Stimulated activated memory B cell treated with anti-CD40 and anti-IgM and Interleukin-4, amounts not matched to agents 10 μg/mL and 1 μg/mL and 100 μg/mL, for 72 hours (primary cell): ENCODE measurements around the gene DNAH12.
"Not testable (repeated sequence)": the region's sequence is repeated elsewhere in the genome, so short reads cannot be mapped to it uniquely, and the experiment has no call there.

Experiments used
- ATAC-seq: fragments of 150-1000 bp; cut with Tn5 transposase; 2 replicates; pipeline ENCODE4 v1.10.0; 2021
- H3K27ac Mint-ChIP-seq: one replicate; pipeline ENCODE4 v1.8.0; 2022; ENCODE audit warnings: mild to moderate bottlenecking, mixed read lengths
- H3K27me3 Mint-ChIP-seq: one replicate; pipeline ENCODE4 v1.8.0; 2022; ENCODE audit warnings: mixed read lengths
- H3K36me3 Mint-ChIP-seq: one replicate; pipeline ENCODE4 v1.8.0; 2022; ENCODE audit warnings: mixed read lengths
- H3K4me1 Mint-ChIP-seq: one replicate; pipeline ENCODE4 v1.8.0; 2022; ENCODE audit warnings: mixed read lengths
- H3K4me3 Mint-ChIP-seq: one replicate; pipeline ENCODE4 v1.8.0; 2022; ENCODE audit warnings: mild to moderate bottlenecking, moderate library complexity, mixed read lengths
- H3K9me3 Mint-ChIP-seq: one replicate; pipeline ENCODE4 v1.8.0; 2022; ENCODE audit warnings: mixed read lengths

DNAH12 gene

GRCh38 chr3:57464011-57464410 is 80.1 kb downstream of the DNAH12 start:
- Mint-ChIP-seq H3K36me3 (no peaks in the 10 kb centered on the region), H3K4me1 (no peaks in the 10 kb centered on the region), H3K9me3 (no peaks in the 10 kb centered on the region), H3K27ac (no peak overlapping the region), H3K4me3 (no peak overlapping the region), H3K27me3 (peaks cover 6% of the 10 kb centered on the region)
- ATAC-seq: no peak

GRCh38 chr3:57451150-57451846 is 92.8 kb downstream of the DNAH12 start:
- Mint-ChIP-seq H3K4me3 (no peak overlapping the region), H3K27ac (no peak overlapping the region), H3K36me3 (no peaks in the 10 kb centered on the region), H3K4me1 (no peaks in the 10 kb centered on the region), H3K9me3 (no peaks in the 10 kb centered on the region), H3K27me3 (no peaks in the 10 kb centered on the region)
- no peak for ATAC-seq

DNA sequence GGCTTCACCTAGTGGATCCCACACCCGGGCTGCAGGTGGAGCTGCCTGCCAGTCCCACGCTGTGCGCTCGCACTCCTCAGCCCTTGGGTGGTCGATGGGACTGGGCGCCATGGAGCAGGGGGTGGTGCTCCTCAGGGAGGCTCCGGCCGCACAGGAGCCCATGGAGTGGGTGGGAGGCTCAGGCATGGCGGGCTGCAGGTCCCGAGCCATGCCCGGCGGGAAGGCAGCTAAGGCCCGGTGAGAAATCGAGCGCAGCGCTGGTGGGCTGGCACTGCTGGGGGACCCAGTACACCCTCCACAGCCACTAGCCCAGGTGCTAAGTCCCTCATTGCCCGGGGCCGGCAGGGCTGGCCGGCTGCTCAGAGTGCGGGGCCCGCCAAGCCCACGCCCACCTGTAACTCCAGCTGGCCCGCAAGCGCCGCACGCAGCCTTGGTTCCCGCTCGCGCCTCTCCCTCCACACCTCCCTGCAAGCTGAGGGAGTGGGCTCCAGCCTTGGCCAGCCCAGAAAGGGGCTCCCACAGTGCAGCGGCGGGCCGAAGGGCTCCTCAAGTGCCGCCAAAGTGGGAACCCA is 94.8 kb downstream of the DNAH12 start:
- not testable (repeated sequence) for H3K27me3 Mint-ChIP-seq, H3K27ac Mint-ChIP-seq, H3K36me3 Mint-ChIP-seq, H3K4me1 Mint-ChIP-seq, H3K9me3 Mint-ChIP-seq, ATAC-seq, H3K4me3 Mint-ChIP-seq

DNA sequence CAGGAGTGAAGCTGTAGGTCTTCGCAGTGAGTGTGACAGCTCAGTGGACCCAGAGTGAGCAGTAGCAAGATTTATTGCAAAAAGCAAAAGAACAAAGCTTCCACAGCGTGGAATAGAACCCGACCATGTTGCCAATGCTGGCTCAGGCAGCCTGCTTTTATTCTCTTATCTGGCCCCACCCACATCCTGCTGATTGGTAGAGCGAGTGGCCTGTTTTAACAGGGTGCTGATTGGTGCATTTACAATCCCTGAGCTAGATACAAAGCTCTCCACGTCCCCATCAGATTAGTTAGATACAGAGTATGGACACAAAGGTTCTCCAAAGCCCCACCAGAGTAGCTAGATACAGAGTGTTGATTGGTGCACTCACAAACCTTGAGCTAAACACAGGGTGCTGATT is 95.7 kb downstream of the DNAH12 start:
- H3K4me1 Mint-ChIP-seq, H3K27ac Mint-ChIP-seq, H3K27me3 Mint-ChIP-seq, H3K36me3 Mint-ChIP-seq, H3K9me3 Mint-ChIP-seq, H3K4me3 Mint-ChIP-seq, ATAC-seq: not testable (repeated sequence)

GRCh38 chr3:57446318-57446841 is 97.8 kb downstream of the DNAH12 start:
- Mint-ChIP-seq H3K27me3 (peaks cover 7% of the 10 kb centered on the region), H3K4me3 (no peak overlapping the region), H3K4me1 (no peaks in the 10 kb centered on the region), H3K36me3 (no peaks in the 10 kb centered on the region), H3K27ac (no peak overlapping the region), H3K9me3 (no peaks in the 10 kb centered on the region)
- no peak for ATAC-seq

- no peak for ATAC-seq
- H3K9me3 Mint-ChIP-seq: peaks cover 6% of the 10 kb centered on the region
- no peaks in the 10 kb centered on the region for H3K36me3 Mint-ChIP-seq
- no peaks in the 10 kb centered on the region for H3K4me1 Mint-ChIP-seq
- no peak overlapping the region for H3K27ac Mint-ChIP-seq
- peaks cover 21% of the 10 kb centered on the region for H3K27me3 Mint-ChIP-seq
- no peak overlapping the region for H3K4me3 Mint-ChIP-seq
Observed at GRCh38 chr3:57444469-57444868, 99.7 kb downstream of the DNAH12 start.

DNA sequence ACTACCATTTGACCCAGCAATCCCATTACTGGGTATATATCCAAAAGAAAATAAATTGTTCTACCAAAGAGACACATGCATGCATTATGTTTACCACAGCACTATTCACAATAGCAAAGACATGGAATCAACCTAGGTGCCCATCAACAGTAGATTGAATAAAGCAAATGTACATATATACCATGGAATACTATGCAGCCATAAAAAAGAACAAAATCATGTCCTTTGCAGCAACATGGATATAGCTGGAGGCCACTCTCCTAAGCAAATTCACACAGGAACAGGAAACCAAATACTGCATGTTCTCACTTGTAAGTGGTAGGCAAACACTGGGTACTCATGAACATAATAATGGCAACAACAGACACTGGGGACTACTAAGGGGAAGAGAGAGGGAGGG is 104.0 kb downstream of the DNAH12 start:
- H3K4me1 Mint-ChIP-seq, H3K4me3 Mint-ChIP-seq, H3K36me3 Mint-ChIP-seq, H3K9me3 Mint-ChIP-seq, H3K27ac Mint-ChIP-seq, ATAC-seq: not testable (repeated sequence)
- H3K27me3 Mint-ChIP-seq: peaks cover 37% of the 10 kb centered on the region

GRCh38 chr3:57438460-57438859 is 105.7 kb downstream of the DNAH12 start:
- not testable (repeated sequence) for H3K27ac Mint-ChIP-seq, H3K4me3 Mint-ChIP-seq, H3K36me3 Mint-ChIP-seq, ATAC-seq, H3K9me3 Mint-ChIP-seq, H3K4me1 Mint-ChIP-seq
- H3K27me3 Mint-ChIP-seq: peaks cover 37% of the 10 kb centered on the region

DNA sequence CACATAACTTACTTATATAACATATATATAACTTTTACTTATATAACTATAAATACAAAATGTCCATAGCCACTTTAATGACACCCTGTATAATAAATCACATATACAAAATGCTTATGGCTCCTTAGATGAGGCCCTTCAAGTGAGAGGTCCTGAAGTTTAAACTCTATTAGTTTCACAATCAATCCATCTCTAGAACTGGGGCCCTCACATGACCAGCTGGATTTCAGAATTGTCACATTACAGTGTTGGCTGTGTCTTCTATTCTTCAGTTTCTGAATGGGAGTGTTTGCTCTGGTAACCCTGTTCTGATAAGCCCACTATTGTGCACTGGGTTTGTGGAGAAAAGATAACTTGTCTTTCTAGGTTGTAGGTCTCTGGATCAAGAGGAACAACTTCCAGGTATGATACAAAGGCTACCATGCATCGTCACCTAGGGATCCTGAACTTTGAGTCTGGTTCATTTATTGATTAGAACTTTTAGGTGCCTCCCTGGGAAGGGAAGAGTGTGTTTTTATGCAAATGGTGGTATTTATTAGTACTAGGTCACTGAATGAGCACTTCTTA is 107.9 kb downstream of the DNAH12 start:
- H3K27me3 Mint-ChIP-seq: peaks cover 28% of the 10 kb centered on the region
- H3K27ac Mint-ChIP-seq: no peak overlapping the region
- H3K36me3 Mint-ChIP-seq: no peaks in the 10 kb centered on the region
- peaks cover 6% of the 10 kb centered on the region for H3K9me3 Mint-ChIP-seq
- H3K4me3 Mint-ChIP-seq: no peak overlapping the region
- H3K4me1 Mint-ChIP-seq: no peaks in the 10 kb centered on the region
- ATAC-seq: no peak

DNA sequence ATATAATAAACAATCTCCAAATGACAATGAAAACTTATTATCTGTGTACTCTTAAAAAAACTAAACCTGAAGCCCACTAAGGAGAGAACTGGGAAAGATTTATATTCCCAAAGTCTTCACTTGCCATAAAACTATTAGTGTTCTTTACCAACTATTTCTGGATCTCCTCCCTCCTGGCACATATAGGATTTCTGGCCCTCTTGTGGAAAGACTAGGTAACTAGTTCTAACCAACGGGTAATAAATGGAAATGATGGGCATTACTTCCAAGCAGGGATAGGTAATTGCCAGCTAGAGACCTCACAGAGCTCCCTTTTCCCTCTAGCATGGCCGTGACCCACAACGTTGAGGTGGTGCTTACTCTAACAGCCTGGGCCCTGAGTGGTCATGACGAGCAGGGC is 110.1 kb downstream of the DNAH12 start:
- peaks cover 15% of the 10 kb centered on the region for H3K27me3 Mint-ChIP-seq
- ATAC-seq: no peak
- H3K4me1 Mint-ChIP-seq: no peaks in the 10 kb centered on the region
- H3K36me3 Mint-ChIP-seq: no peaks in the 10 kb centered on the region
- no peaks in the 10 kb centered on the region for H3K9me3 Mint-ChIP-seq
- no peak overlapping the region for H3K4me3 Mint-ChIP-seq
- H3K27ac Mint-ChIP-seq: no peak overlapping the region

GRCh38 chr3:57423335-57423734 is 120.8 kb downstream of the DNAH12 start:
- Mint-ChIP-seq H3K27me3 (peaks cover 9% of the 10 kb centered on the region), H3K27ac (no peak overlapping the region), H3K9me3 (no peaks in the 10 kb centered on the region), H3K4me3 (no peak overlapping the region), H3K4me1 (no peaks in the 10 kb centered on the region), H3K36me3 (no peaks in the 10 kb centered on the region)
- no peak for ATAC-seq

DNA sequence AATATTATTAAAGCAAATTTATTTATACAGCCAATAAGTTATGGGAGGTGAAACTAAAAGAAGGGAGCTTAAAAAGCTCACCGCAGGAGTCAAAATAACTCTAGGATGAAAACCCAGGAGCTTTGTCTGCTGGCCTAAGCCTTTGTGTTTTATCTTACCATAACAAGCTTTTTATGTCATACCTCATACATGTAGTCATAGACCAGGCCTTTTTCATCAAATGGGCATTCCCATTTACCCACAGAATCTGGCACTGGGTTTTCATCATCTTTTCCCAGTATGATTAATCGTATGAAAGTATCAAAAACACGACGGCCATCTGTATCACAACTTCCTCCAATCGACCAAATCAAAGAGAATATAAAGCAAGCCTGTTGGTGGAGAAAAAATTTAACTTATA is 122.8 kb downstream of the DNAH12 start:
- Mint-ChIP-seq H3K4me1 (no peaks in the 10 kb centered on the region), H3K27me3 (peaks cover 9% of the 10 kb centered on the region), H3K4me3 (no peak overlapping the region)

DNA sequence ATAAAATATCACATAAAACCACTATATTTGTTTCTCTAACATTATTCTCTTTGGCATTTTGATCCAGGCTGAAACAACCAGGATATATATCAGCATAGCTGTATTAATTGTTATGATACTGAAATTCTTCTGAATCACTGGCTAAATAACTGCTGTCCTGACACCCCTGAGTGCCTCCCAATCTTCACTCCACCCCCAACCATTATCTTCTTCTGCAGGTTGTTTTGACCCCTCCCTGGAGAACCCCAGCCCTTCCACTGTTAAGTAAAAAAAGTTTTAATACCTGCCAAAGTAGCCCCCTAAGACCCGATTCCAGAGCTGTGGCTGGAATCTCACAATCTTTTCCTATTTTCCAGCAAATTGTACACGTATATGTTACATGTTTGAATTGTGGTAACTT is 124.1 kb downstream of the DNAH12 start:
- ATAC-seq: no peak
- Mint-ChIP-seq H3K27me3 (peaks cover 9% of the 10 kb centered on the region), H3K9me3 (no peaks in the 10 kb centered on the region), H3K27ac (no peak overlapping the region), H3K36me3 (no peaks in the 10 kb centered on the region), H3K4me1 (no peaks in the 10 kb centered on the region), H3K4me3 (no peak overlapping the region)

More for the DNA sequence above, 122.8 kb downstream of the DNAH12 start:
- no peaks in the 10 kb centered on the region for H3K9me3 Mint-ChIP-seq
- ATAC-seq: no peak
- H3K27ac Mint-ChIP-seq: no peak overlapping the region
- H3K36me3 Mint-ChIP-seq: no peaks in the 10 kb centered on the region

DNA sequence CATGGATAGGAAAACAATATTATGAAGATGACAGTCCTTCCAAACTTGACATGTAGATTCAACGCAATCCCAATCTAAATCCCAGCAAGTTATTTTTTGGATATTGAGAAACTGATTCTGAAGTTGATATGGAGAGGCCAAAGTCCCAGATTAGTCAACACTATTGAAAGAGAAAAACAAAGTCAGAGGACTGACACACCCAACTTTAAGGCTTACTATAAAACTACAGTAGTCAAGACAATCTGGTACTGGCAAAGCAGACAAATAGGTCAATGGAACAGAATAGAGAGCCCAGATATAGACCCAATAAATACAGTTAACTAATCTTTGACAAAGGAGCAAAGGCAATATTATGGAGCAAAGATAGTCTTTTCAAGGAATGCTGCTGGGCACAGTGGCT is 132.4 kb downstream of the DNAH12 start:
- Mint-ChIP-seq H3K4me3 (no peak overlapping the region), H3K4me1 (no peaks in the 10 kb centered on the region), H3K36me3 (no peaks in the 10 kb centered on the region), H3K27me3 (peaks cover 24% of the 10 kb centered on the region), H3K9me3 (no peaks in the 10 kb centered on the region), H3K27ac (no peak overlapping the region)
- ATAC-seq: no peak

DNA sequence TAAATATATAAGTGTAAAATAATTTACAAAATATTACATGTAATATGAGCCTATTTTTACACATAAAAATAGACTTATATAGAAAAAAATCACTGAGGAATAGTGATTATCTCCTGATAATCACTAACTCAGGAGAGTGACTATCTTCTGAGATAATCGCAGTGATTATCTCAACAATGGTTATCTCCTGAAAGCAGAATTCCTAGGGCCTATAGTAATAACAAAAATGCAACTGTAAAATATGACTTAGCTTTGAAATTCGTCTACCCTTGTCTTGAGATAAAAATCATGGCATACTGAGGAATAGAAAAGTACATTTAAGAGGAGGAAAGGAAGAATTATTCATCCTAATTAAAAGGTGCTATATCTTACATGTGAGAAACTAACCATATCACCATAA is 134.7 kb downstream of the DNAH12 start:
- H3K27ac Mint-ChIP-seq: no peak overlapping the region
- ATAC-seq: no peak
- H3K36me3 Mint-ChIP-seq: no peaks in the 10 kb centered on the region
- no peaks in the 10 kb centered on the region for H3K9me3 Mint-ChIP-seq
- peaks cover 24% of the 10 kb centered on the region for H3K27me3 Mint-ChIP-seq
- H3K4me3 Mint-ChIP-seq: no peak overlapping the region
- H3K4me1 Mint-ChIP-seq: no peaks in the 10 kb centered on the region

GRCh38 chr3:57402675-57403074 is 141.5 kb downstream of the DNAH12 start:
- H3K27me3 Mint-ChIP-seq: peaks cover 22% of the 10 kb centered on the region
- no peaks in the 10 kb centered on the region for H3K4me1 Mint-ChIP-seq
- H3K27ac Mint-ChIP-seq: no peak overlapping the region
- no peaks in the 10 kb centered on the region for H3K36me3 Mint-ChIP-seq
- H3K4me3 Mint-ChIP-seq: no peak overlapping the region
- no peak for ATAC-seq
- peaks cover 3% of the 10 kb centered on the region for H3K9me3 Mint-ChIP-seq
